ENCODE results near the gene APOC3.

Gene APOC3

DNA sequence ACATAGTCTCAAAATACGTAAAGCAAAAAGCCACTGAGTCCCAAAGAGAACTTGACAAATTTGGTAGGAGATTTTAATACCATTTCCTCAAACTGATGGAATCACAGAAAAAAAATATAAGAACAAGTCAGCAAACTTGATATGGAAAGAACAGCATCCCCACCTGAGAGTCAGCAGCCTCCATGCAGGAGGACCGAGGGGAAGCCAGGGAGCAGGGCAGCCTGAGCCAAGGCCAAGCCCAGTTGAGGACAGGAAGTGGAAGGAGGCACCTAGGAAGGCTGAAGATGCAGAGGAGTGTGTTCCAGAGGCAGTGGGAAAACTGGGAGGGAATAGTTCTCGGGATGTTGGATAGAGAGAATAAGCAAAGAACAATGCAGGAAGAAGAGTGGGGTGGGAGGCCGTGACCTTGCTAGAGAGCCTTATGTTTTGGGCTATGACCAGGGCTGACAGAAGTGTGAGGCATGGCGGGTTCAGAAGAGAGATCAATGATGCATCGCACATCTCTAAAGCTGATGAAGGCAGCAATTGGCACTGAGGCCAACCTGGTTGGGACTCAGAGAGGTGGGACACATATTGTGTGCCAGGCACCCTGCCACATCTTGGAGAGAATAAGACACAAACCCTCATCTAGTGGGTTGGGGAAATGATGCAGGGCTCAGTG is 22.0 kb upstream of the APOC3 start:
- Histone ChIP-seq H3K27ac (no peak overlapping the region), H3K4me3 (no peak overlapping the region)
- DNase-seq (ENCODE audit: low spot score): no peak
- TF ChIP-seq, protein P1, sequence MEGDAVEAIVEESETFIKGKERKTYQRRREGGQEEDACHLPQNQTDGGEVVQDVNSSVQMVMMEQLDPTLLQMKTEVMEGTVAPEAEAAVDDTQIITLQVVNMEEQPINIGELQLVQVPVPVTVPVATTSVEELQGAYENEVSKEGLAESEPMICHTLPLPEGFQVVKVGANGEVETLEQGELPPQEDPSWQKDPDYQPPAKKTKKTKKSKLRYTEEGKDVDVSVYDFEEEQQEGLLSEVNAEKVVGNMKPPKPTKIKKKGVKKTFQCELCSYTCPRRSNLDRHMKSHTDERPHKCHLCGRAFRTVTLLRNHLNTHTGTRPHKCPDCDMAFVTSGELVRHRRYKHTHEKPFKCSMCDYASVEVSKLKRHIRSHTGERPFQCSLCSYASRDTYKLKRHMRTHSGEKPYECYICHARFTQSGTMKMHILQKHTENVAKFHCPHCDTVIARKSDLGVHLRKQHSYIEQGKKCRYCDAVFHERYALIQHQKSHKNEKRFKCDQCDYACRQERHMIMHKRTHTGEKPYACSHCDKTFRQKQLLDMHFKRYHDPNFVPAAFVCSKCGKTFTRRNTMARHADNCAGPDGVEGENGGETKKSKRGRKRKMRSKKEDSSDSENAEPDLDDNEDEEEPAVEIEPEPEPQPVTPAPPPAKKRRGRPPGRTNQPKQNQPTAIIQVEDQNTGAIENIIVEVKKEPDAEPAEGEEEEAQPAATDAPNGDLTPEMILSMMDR (IDR thresholded peaks at IDR 0.05): no peak

DNA sequence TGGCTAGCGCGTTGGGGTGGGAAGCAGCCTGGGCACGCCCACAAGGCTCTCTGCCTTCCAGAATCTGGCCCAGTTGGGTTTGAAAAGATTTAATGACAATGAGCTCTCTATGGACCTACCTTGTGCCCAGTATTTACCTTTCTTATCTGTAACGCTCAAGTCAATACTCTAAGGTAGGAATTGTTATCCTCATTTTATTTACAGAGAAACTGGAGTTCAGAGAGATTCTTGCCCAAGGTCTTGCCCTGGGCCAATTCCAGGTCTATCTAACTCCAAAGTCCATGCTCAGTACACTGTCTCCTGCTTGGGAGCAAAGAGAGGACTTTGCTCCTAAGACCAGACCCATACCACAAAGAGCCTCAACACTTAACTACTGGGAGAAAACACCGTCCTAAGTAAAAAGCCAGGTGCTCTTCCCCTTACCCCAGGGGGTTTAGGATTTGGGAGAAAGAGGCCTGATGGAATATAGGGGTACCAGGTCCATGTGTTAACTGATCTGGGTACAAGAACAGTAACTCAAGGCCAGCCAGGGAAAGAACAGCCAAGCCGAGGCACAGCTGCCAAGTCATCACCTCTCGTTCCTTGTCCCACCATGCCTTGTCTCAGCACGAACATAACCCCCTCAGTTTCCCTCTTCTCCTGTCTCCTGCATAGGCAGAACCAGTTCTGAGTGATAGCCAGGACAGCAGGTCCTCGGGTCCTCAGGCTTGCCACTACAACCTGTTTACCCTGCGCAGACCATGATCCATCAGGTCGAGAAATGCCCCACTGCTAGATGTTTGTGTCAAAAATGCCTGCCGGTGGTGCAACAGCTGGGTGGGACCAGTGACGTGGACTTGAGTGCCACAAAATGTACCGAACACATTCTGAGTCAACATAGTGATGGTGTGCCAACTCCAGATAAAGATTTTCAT is 21.2 kb upstream of the APOC3 start:
- DNase-seq (ENCODE audit: low spot score): no peak
- H3K4me3 ChIP-seq: no peak overlapping the region
- H3K27ac ChIP-seq: no peak overlapping the region
- TF ChIP-seq, protein P1 (IDR thresholded peaks at IDR 0.05): no peak

DNA sequence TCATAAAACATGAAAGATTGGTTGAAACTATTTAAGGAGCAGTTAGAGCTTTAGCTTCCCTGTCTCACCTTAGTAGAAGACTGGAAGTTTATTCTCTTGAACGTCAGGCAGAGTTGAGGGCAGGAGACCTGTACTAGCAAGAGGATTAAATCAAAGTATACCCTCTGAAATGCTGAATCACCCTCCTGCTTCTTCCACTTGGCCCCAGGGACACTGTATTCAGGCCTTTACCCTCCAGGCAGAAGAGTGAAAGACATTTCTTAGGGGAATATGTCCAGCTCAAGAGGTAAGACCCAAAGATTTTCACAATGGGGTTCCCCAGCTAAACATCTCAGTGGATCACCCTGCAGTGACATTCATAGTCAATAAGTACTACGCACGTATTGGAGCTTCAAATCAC is 18.5 kb upstream of the APOC3 start:
- Histone ChIP-seq H3K27ac (no peak overlapping the region), H3K4me3 (no peak overlapping the region)
- TF ChIP-seq, protein P1 (IDR thresholded peaks at IDR 0.05): no peak
- DNase-seq (ENCODE audit: low spot score): no peak

DNA sequence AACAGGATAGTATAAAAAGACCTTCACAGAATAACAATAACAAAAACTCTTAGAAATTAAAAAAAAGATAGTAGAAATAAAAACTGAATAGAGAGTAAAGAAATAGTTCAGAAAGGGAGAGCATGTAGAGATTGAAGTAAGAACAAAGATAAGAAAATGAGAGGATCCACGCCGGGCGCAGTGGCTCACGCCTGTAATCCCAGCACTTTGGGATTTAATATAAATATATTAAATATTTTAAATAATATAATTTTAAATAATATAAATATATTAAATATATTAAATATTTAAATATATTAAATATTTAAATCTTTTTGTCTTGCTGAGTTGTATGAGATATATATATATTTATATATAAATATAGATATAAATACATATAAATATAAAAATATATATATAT is 17.6 kb upstream of the APOC3 start:
- DNase-seq (ENCODE audit: low spot score): no peak
- no peak overlapping the region for H3K4me3 ChIP-seq
- no peak overlapping the region for H3K27ac ChIP-seq
- TF ChIP-seq, protein P1 (IDR thresholded peaks at IDR 0.05): no peak

DNA sequence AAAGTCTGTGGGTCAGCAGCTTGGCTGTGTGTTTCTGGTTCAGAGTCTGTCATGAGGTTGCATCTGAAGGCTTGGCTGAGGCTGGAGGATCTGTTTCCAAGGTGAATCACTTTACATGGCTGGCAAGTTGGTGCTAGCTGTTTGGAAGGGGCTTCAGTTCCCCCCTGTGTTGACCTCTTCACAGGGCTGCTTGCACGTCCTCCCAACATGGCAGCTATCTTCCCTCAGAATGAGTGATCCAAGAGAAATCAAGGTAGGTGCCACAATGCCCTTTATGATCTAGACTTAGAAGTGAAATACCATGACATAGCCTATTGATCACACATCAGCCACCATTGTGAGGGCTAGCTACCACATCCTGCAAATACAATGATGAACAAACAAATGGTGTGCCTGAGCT is 16.5 kb upstream of the APOC3 start:
- no peak for DNase-seq (ENCODE audit: low spot score)
- Histone ChIP-seq H3K4me3 (no peak overlapping the region), H3K27ac (no peak overlapping the region)
- TF ChIP-seq, protein P1 (IDR thresholded peaks at IDR 0.05): no peak

DNA sequence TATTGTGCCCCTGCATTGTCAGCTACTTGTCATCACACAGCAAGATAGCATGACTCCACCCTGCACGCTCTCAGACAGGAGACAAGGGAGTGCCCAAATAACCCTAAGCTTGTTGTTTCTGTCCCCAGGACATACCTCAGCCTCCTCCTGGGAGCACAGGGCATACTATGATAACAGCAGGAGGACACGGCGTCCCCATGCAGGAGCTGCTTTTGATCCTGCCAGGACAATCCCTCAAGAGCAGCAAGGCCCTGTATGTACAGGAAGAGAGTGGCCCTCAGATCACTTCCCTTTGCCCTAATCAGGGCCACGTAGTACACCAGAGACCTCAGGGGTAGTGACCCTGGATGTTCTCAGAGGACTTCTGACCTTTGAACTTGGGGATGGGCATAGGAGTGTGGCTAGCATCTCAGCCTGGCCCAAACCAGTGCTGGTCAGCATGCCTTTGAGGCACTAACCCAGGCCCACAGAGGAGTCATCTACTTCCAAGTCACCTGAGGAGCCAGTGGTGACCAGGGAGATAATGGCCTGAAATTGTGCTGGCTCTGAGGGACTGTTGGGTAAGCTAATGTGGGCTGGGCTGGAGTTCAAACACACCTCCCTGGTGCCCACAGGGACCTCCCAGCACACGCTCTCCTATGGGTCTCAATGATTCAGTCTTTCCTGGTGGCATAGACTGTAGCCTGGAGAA is 15.8 kb upstream of the APOC3 start:
- TF ChIP-seq, protein P1 (IDR thresholded peaks at IDR 0.05): no peak
- DNase-seq (ENCODE audit: low spot score): no peak

More for the DNA sequence above, 15.8 kb upstream of the APOC3 start:
- Histone ChIP-seq H3K4me3 (no peak overlapping the region), H3K27ac (no peak overlapping the region)
